Right lobe of liver (tissue), 6 donors: Measurements from ENCODE around the gene RIC1. TPM values are rescaled to one million over a fixed set of nuclear protein-coding genes. Genes with fewer than 3 reads are reported as not detected.

Source experiments
- ATAC-seq, 4 donors: fragments of 200-7000 bp; cut with Tn5 transposase; one replicate each; pipeline ENCODE4 v1.9.1; 2020; ENCODE audit warnings: mild to moderate bottlenecking in 4 of 4, moderate library complexity in 4 of 4
- DNase-seq, 3 donors: peaks; one replicate each; pipeline ENCODE4 v3.0.0-alpha.2; 2020
- H3K27ac ChIP-seq, 3 donors: fragments of 200-600 bp; one replicate each; pipeline ENCODE4 v1.8.0; 2022
- H3K27me3 ChIP-seq, 2 donors: fragments of 200-600 bp; one replicate each; pipeline ENCODE4 v1.8.0; 2022
- H3K36me3 ChIP-seq, 4 donors: fragments of 200-600 bp; sonication (generic) in 1 of 4; one replicate each; pipeline versions ENCODE4 v1.5.1 to v1.8.0; 2017 to 2022; ENCODE audit warnings: control low read depth in 1 of 4
- H3K4me1 ChIP-seq, 4 donors: fragments of 200-600 bp; sonication (generic) in 1 of 4; one replicate each; pipeline versions ENCODE4 v1.5.1 to v1.8.0; 2017 to 2022; ENCODE audit warnings: control low read depth in 1 of 4
- H3K4me3 ChIP-seq, 3 donors: fragments of 200-600 bp; one replicate each; pipeline ENCODE4 v1.8.0; 2022
- H3K9me3 ChIP-seq, 4 donors: fragments of 200-600 bp; sonication (generic) in 1 of 4; one replicate each; pipeline versions ENCODE4 v1.5.1 to v1.8.0; 2017 to 2022; ENCODE audit warnings: control low read depth in 1 of 4
- POLR2A ChIP-seq: fragments of 450-650 bp; IDR thresholded peaks from one replicate; pipeline ENCODE4 v1.6.1; 2017; ENCODE audit warnings: antibody characterized with exemption, mild to moderate bottlenecking
- WGBS: methylation state at CpG from one replicate; pipeline ENCODE4 v1.1.6; 2018; ENCODE audit warnings: low coverage, low lambda C conversion rate; ENCODE audit not compliant: insufficient coverage; ENCODE audit errors: missing lambda C conversion rate; 5-methylcytosine and 5-hydroxymethylcytosine counted together
- intact Hi-C, 2 donors: fragments of 100-400 bp; cut with DNase I; formaldehyde crosslinking; loops; one replicate each; pipeline versions ENCODE4 v1.11.2 to v1.14.1; 2022
- total RNA-seq, 6 experiments: library from RNA; depleted of rRNA in 2 of 6; stranded (reverse); fragments of >200 nt in 2 of 6; fragmentation: NEBNext Ultra II Directional in 3 of 6; extraction: Animal tissue kit (Norgen Biotek cat#: 25700) in 3 of 6; gene quantifications; one replicate each; pipeline versions ENCODE4 v1.1.0 to v1.2.4, GENCODE V29; 2016 to 2023
- TF ChIP-seq, protein P1 (sequence below), 4 donors: fragments of 200-600 bp in 3 of 4; fragments of 450-650 bp in 1 of 4; IDR thresholded peaks; one replicate each; pipeline versions ENCODE4 v1.5.1 to v1.8.0; 2016 to 2022; ENCODE audit warnings: antibody characterized with exemption in 4 of 4, mild to moderate bottlenecking in 2 of 4
- donor health status: DM: no; HTN: yes; CAD: no.
- donor health status: DM: no; HTN: no; CAD: no.
- donor health status: DM: no; HTN: no; CAD: no.
- donor health status: DM: no; HTN: yes; CAD: no.
- donor health status: DM: no; HTN: yes; CAD: no.

RIC1 gene
- total RNA-seq, 6 experiments from 2014 or later = 9.7 to 18.4 (median 10.5) TPM

DNA sequence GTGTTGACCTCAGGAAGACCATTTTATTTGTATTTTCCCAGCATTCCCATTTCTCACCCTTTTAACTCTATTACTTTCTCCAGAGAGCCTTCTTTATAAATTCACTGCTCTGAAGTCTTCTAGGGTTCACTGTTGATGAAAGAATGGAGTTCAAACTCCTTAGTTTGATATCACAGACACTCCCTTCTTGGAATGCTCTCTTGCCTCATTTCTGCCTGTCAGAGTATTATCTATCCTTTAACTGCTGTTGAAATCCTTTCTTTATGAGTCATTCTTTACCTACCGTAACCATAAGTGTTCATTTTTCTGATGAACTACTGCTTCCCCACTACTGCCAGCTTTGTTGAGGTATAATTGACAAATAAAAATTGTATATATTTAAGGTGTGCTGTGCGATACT is 4.3 kb downstream of the RIC1 start:
- 65% methylated on average over 2 of the region's 2 CpGs for WGBS
- intact Hi-C loops = no loop called here
- Histone ChIP-seq H3K4me3 (no peak overlapping the region), H3K27me3 (no peaks in the 10 kb centered on the region), H3K36me3 (no peaks in the 10 kb centered on the region), H3K27ac (no peak overlapping the region), H3K9me3 (no peaks in the 10 kb centered on the region), H3K4me1 (peaks cover 0 to 11% (median 0%) of the 10 kb centered on the region in 4 donors)
- ATAC-seq = no peak
- DNase-seq = no peak
- TF ChIP-seq POLR2A = no peak
- TF ChIP-seq, protein P1, sequence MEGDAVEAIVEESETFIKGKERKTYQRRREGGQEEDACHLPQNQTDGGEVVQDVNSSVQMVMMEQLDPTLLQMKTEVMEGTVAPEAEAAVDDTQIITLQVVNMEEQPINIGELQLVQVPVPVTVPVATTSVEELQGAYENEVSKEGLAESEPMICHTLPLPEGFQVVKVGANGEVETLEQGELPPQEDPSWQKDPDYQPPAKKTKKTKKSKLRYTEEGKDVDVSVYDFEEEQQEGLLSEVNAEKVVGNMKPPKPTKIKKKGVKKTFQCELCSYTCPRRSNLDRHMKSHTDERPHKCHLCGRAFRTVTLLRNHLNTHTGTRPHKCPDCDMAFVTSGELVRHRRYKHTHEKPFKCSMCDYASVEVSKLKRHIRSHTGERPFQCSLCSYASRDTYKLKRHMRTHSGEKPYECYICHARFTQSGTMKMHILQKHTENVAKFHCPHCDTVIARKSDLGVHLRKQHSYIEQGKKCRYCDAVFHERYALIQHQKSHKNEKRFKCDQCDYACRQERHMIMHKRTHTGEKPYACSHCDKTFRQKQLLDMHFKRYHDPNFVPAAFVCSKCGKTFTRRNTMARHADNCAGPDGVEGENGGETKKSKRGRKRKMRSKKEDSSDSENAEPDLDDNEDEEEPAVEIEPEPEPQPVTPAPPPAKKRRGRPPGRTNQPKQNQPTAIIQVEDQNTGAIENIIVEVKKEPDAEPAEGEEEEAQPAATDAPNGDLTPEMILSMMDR (IDR thresholded peaks at IDR 0.05) = no peak

DNA sequence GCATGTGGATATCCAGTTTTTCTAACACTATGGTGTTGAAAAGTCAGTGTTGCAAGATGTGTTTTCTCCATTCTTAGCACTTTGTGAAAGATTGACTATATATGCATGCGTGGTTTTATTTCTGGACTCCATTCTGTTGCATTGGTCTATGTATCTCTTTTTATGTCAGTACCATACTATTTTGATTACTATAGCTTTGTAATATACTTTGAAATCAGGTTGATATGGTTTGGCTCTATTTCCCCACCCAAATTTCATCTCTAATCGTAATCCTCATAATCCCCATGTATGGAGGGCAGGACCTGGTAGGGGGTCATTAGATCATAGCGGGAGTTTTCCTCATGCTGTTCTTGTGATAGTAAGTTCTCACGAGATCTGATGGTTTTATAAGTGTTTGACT is 6.5 kb downstream of the RIC1 start:
- H3K36me3 ChIP-seq = no peaks in the 10 kb centered on the region
- H3K4me1 ChIP-seq = peaks cover 0 to 8% (median 0%) of the 10 kb centered on the region in 4 donors
- no peaks in the 10 kb centered on the region for H3K27me3 ChIP-seq
- intact Hi-C loops = no loop called here
- ATAC-seq = no peak
- no peak overlapping the region for H3K27ac ChIP-seq
- no peak for DNase-seq
- TF ChIP-seq POLR2A = no peak
- TF ChIP-seq, protein P1 (IDR thresholded peaks at IDR 0.05) = no peak
- H3K9me3 ChIP-seq = no peaks in the 10 kb centered on the region
- 97% methylated on average over 4 of the region's 4 CpGs for WGBS
- H3K4me3 ChIP-seq = no peak overlapping the region

DNA sequence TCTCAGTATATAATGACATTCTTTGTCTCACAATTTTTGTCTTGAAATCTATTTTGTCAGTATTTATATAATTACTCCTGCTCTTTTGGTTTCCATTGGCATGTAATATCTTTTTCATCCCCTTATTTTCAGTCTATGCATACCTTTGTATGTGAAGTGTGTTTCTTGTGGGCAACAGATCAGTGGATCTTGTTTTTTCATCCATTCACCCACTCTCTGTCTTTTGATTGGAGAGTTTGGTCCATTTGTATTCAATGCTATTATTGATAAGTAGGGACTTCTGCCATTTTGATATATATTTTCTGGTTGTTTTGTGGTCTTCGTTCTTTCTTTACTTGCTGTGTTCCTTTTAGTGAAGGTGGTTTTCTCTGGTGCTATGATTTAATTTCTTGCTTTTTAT is 10.9 kb downstream of the RIC1 start:
- Histone ChIP-seq H3K9me3 (no peaks in the 10 kb centered on the region), H3K27me3 (no peaks in the 10 kb centered on the region), H3K27ac (no peak overlapping the region), H3K4me1 (no peaks in the 10 kb centered on the region), H3K36me3 (no peaks in the 10 kb centered on the region), H3K4me3 (no peak overlapping the region)
- DNase-seq (no peak), ATAC-seq (no peak)
- TF ChIP-seq POLR2A = no peak
- TF ChIP-seq, protein P1 (IDR thresholded peaks at IDR 0.05) = no peak
- 100% methylated on average over 1 of the region's 1 CpG for WGBS
- intact Hi-C loops = no loop called here

DNA sequence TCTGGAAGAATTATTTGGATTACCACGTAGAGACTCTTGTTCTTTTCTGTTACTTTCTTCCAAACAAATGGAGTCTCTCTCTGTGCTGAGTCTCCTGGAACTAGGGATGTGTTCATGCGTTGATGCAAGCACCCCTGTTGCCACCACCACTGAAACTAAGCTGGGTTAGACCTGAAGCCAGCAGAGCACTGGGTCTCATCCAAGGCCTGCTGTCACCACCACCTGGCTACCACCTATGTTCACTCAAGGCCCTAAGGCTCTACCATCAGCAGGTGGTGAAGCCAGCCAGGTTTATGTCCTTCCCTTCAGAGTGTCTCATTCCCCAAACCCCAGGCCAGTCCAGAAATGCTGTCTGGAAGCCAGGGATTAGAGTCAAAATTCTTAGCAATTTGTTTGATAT is 13.3 kb downstream of the RIC1 start:
- intact Hi-C loops = no loop called here
- Histone ChIP-seq H3K9me3 (no peaks in the 10 kb centered on the region), H3K27me3 (no peaks in the 10 kb centered on the region), H3K36me3 (no peaks in the 10 kb centered on the region), H3K4me3 (no peak overlapping the region), H3K4me1 (no peaks in the 10 kb centered on the region), H3K27ac (no peak overlapping the region)
- no peak for TF ChIP-seq POLR2A
- TF ChIP-seq, protein P1 (IDR thresholded peaks at IDR 0.05) = no peak
- WGBS = 94% methylated on average over 2 of the region's 2 CpGs
- no peak for ATAC-seq
- DNase-seq = no peak

DNA sequence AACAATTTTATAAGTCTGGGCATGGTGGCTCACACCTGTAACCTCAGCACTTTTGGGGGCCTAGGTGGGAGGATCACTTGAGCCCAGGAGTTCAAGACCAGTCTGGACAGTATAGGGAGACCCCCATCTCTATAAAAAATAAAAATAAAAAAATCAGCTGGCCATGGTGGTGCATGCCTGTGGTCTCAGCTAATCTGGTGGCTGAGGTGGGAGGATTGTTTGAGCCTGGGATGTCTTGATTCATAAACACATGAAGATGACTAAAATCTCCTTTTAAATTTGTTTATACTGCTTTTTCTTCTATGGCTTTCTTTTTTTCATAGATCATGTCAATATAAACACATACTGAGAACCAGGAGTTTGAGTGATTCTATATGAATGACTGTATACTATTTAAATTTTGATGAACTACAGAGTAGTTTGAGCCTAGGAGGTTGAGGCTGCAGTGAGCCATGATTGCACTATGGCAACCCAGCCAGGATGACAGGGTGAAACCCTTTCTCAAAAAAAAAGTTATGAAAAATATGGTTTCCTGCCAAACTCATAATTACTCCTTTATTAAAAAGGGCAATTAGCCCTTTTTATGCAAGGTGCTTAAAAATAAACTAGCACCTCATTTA is 14.2 kb downstream of the RIC1 start:
- H3K27me3 ChIP-seq = no peaks in the 10 kb centered on the region
- TF ChIP-seq POLR2A = no peak
- TF ChIP-seq, protein P1 (IDR thresholded peaks at IDR 0.05) = no peak
- ATAC-seq (no peak), DNase-seq (no peak)
- H3K9me3 ChIP-seq = no peaks in the 10 kb centered on the region
- H3K4me3 ChIP-seq = no peak overlapping the region
- H3K27ac ChIP-seq = no peak overlapping the region
- intact Hi-C loops = no loop called here
- no peaks in the 10 kb centered on the region for H3K36me3 ChIP-seq
- H3K4me1 ChIP-seq = no peaks in the 10 kb centered on the region
